A549 (cell line): ENCODE results near the gene ZNF107.

ENCODE experiments used
- EP300 ChIP-seq, 2 experiments: fragments of >200 bp; sonication (Bioruptor Twin); formaldehyde crosslinking; IDR thresholded peaks; 2 replicates in 1 of 2; 3 replicates in 1 of 2; pipeline ENCODE4 v1.6.1; 2016 to 2017
- MAFK ChIP-seq: fragments of 450-650 bp; IDR thresholded peaks from 2 replicates; pipeline ENCODE4 v1.6.1; 2014; ENCODE audit not compliant: partially characterized antibody
- RAD21 ChIP-seq, 2 experiments: fragments of >200 bp in 1 of 2; sonication (Bioruptor Twin) in 1 of 2; formaldehyde crosslinking in 1 of 2; IDR thresholded peaks in 1 of 2; conservative IDR thresholded peaks in 1 of 2; 2 replicates in 1 of 2; 3 replicates in 1 of 2; pipeline ENCODE4 v1.6.1; 2012 to 2018; ENCODE audit warnings: inconsistent platforms in 1 of 2
- RFX5 ChIP-seq: fragments of 450-650 bp; IDR thresholded peaks from 2 replicates; pipeline ENCODE4 v1.7.1; 2014; ENCODE audit warnings: antibody characterized with exemption, mild to moderate bottlenecking, moderate library complexity
- SMC3 ChIP-seq: fragments of >200 bp; sonication (Bioruptor Twin); formaldehyde crosslinking; IDR thresholded peaks from 3 replicates; pipeline ENCODE4 v1.6.1; 2018; ENCODE audit warnings: inconsistent platforms
- TP53 ChIP-seq: fragments of 250-450 bp; sonication (Bioruptor Pico); IDR thresholded peaks from 2 replicates; pipeline ENCODE4 v1.5.0; 2021; ENCODE audit warnings: mild to moderate bottlenecking, moderate library complexity
- ZFP36 ChIP-seq: fragments of 450-650 bp; IDR thresholded peaks from 2 replicates; pipeline ENCODE4 v1.6.1; 2014; ENCODE audit warnings: borderline replicate concordance; ENCODE audit not compliant: partially characterized antibody
- TF ChIP-seq, protein P1 (sequence below): IDR thresholded peaks from 2 replicates; pipeline ENCODE4 v1.6.1; 2012
- TF ChIP-seq, protein P2 (sequence below): fragments of >200 bp; sonication (Bioruptor Twin); formaldehyde crosslinking; IDR thresholded peaks from 3 replicates; pipeline ENCODE4 v1.5.1; 2016
- TF ChIP-seq, protein P3 (sequence below): fragments of 450-650 bp; IDR thresholded peaks from 2 replicates; pipeline ENCODE4 v1.6.1; 2014; ENCODE audit warnings: antibody characterized with exemption
- TF ChIP-seq, protein P4 (sequence below): fragments of 200-600 bp; sonication (generic); IDR thresholded peaks from 2 replicates; pipeline ENCODE4 v1.6.1; 2016; ENCODE audit warnings: antibody characterized with exemption, mild to moderate bottlenecking, moderate library complexity
- TF ChIP-seq, protein P5 (sequence below): fragments of >200 bp; sonication (Bioruptor Twin); formaldehyde crosslinking; IDR thresholded peaks from 3 replicates; pipeline ENCODE4 v1.6.1; 2016

DNA sequence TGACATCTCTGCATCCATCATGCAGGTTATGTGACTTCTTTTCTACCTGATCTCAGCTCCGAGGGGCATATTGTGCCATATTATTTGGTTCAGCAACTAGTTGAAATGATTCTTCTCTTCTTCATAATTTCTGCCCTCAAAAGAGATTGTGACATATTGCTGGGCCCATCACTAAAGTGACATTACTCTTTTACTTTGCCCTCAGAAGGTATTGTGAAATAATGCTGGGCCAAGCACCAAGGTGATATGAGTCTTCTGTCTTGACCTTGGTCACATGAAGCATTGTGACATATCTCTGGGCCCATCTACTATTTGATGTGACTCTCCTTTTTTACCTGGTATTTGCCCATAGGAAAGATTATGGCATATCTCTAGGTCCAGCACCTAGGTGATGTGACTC, 33.9 kb upstream of the ZNF107 start:
- TF ChIP-seq, protein P1, sequence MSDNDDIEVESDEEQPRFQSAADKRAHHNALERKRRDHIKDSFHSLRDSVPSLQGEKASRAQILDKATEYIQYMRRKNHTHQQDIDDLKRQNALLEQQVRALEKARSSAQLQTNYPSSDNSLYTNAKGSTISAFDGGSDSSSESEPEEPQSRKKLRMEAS = no peak
- TF ChIP-seq, protein P2, sequence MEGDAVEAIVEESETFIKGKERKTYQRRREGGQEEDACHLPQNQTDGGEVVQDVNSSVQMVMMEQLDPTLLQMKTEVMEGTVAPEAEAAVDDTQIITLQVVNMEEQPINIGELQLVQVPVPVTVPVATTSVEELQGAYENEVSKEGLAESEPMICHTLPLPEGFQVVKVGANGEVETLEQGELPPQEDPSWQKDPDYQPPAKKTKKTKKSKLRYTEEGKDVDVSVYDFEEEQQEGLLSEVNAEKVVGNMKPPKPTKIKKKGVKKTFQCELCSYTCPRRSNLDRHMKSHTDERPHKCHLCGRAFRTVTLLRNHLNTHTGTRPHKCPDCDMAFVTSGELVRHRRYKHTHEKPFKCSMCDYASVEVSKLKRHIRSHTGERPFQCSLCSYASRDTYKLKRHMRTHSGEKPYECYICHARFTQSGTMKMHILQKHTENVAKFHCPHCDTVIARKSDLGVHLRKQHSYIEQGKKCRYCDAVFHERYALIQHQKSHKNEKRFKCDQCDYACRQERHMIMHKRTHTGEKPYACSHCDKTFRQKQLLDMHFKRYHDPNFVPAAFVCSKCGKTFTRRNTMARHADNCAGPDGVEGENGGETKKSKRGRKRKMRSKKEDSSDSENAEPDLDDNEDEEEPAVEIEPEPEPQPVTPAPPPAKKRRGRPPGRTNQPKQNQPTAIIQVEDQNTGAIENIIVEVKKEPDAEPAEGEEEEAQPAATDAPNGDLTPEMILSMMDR = no peak
- TF ChIP-seq SMC3 (no peak), RAD21 (conservative IDR thresholded peaks at IDR 0.05 in 1 of 2, IDR thresholded peaks at IDR 0.05 in 1 of 2) (no peak), RFX5 (no peak), ZFP36 (no peak), EP300 (IDR thresholded peaks at IDR 0.05) (no peak), MAFK (no peak), TP53 (no peak)
- TF ChIP-seq, protein P3, sequence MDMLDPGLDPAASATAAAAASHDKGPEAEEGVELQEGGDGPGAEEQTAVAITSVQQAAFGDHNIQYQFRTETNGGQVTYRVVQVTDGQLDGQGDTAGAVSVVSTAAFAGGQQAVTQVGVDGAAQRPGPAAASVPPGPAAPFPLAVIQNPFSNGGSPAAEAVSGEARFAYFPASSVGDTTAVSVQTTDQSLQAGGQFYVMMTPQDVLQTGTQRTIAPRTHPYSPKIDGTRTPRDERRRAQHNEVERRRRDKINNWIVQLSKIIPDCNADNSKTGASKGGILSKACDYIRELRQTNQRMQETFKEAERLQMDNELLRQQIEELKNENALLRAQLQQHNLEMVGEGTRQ = no peak
- TF ChIP-seq, protein P4, sequence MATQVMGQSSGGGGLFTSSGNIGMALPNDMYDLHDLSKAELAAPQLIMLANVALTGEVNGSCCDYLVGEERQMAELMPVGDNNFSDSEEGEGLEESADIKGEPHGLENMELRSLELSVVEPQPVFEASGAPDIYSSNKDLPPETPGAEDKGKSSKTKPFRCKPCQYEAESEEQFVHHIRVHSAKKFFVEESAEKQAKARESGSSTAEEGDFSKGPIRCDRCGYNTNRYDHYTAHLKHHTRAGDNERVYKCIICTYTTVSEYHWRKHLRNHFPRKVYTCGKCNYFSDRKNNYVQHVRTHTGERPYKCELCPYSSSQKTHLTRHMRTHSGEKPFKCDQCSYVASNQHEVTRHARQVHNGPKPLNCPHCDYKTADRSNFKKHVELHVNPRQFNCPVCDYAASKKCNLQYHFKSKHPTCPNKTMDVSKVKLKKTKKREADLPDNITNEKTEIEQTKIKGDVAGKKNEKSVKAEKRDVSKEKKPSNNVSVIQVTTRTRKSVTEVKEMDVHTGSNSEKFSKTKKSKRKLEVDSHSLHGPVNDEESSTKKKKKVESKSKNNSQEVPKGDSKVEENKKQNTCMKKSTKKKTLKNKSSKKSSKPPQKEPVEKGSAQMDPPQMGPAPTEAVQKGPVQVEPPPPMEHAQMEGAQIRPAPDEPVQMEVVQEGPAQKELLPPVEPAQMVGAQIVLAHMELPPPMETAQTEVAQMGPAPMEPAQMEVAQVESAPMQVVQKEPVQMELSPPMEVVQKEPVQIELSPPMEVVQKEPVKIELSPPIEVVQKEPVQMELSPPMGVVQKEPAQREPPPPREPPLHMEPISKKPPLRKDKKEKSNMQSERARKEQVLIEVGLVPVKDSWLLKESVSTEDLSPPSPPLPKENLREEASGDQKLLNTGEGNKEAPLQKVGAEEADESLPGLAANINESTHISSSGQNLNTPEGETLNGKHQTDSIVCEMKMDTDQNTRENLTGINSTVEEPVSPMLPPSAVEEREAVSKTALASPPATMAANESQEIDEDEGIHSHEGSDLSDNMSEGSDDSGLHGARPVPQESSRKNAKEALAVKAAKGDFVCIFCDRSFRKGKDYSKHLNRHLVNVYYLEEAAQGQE = no peak
- TF ChIP-seq, protein P5, sequence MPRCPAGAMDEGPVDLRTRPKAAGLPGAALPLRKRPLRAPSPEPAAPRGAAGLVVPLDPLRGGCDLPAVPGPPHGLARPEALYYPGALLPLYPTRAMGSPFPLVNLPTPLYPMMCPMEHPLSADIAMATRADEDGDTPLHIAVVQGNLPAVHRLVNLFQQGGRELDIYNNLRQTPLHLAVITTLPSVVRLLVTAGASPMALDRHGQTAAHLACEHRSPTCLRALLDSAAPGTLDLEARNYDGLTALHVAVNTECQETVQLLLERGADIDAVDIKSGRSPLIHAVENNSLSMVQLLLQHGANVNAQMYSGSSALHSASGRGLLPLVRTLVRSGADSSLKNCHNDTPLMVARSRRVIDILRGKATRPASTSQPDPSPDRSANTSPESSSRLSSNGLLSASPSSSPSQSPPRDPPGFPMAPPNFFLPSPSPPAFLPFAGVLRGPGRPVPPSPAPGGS = no peak
